GM23248 (cell line): Measurements from ENCODE around the gene PTPRZ1.

Source experiments
- EZH2 ChIP-seq: fragments of 200-600 bp; sonication (generic); IDR thresholded peaks from 2 replicates; pipeline ENCODE4 v1.6.1; 2018; ENCODE audit warnings: antibody characterized with exemption, mild to moderate bottlenecking; ENCODE audit not compliant: insufficient read depth, poor library complexity, severe bottlenecking
- EZH2phosphoT487 ChIP-seq: fragments of 200-600 bp; sonication (generic); IDR thresholded peaks from 2 replicates; pipeline ENCODE4 v1.6.1; 2018; ENCODE audit warnings: antibody characterized with exemption, moderate library complexity, mild to moderate bottlenecking, low read depth; ENCODE audit not compliant: insufficient read depth

- TF ChIP-seq EZH2phosphoT487 (no peak), EZH2 (no peak)
Observed at GRCh38 chr7:121966276-121966934, 93.4 kb downstream of the PTPRZ1 start.
